Neural progenitor cell (in vitro differentiated cells): Measurements from ENCODE around the gene SIPA1L3. TPM values are rescaled to one million over a fixed set of nuclear protein-coding genes. Genes with fewer than 3 reads are reported as not detected.

Experiments used
- DNase-seq: peaks from one replicate; pipeline ENCODE4 v3.0.0-alpha.2; 2016; ENCODE audit warnings: low spot score
- H2AFZ ChIP-seq: fragments of 200-600 bp; sonication (generic); replicated peaks from 2 replicates; pipeline ENCODE4 v1.6.1; 2016; ENCODE audit warnings: antibody characterized with exemption
- H3F3A ChIP-seq: fragments of 200-600 bp; sonication (generic); 2 replicates; pipeline ENCODE4 v1.6.1; 2016; ENCODE audit warnings: antibody characterized with exemption, low read depth
- H3K27ac ChIP-seq: fragments of 200-600 bp; sonication (generic); 2 replicates; pipeline ENCODE4 v1.5.1; 2016; ENCODE audit warnings: mild to moderate bottlenecking
- H3K27me3 ChIP-seq: fragments of 200-600 bp; sonication (generic); 2 replicates; pipeline ENCODE4 v1.6.1; 2016; ENCODE audit warnings: mild to moderate bottlenecking, moderate library complexity
- H3K36me3 ChIP-seq: fragments of 200-600 bp; sonication (generic); 2 replicates; pipeline ENCODE4 v1.5.1; 2016
- H3K4me1 ChIP-seq: fragments of 200-600 bp; sonication (generic); 2 replicates; pipeline ENCODE4 v1.6.1; 2016; ENCODE audit warnings: mixed run types
- H3K4me2 ChIP-seq: fragments of 200-600 bp; sonication (generic); 2 replicates; pipeline ENCODE4 v1.6.1; 2016
- H3K4me3 ChIP-seq: fragments of 200-600 bp; sonication (generic); 2 replicates; pipeline ENCODE4 v1.5.1; 2016
- H3K79me2 ChIP-seq: fragments of 200-600 bp; sonication (generic); 2 replicates; pipeline ENCODE4 v1.6.1; 2016; ENCODE audit warnings: low read depth
- H3K9ac ChIP-seq: fragments of 200-600 bp; sonication (generic); 2 replicates; pipeline ENCODE4 v1.6.1; 2016
- H3K9me3 ChIP-seq: fragments of 200-600 bp; sonication (generic); 2 replicates; pipeline ENCODE4 v1.5.1; 2016; ENCODE audit warnings: low read depth
- H4K20me1 ChIP-seq: fragments of 200-600 bp; sonication (generic); 2 replicates; pipeline ENCODE4 v1.6.1; 2016; ENCODE audit warnings: low read depth
- H3K27ac Mint-ChIP-seq: 3 replicates; pipeline ENCODE4 v1.8.0; 2021; ENCODE audit warnings: mixed read lengths
- H3K27me3 Mint-ChIP-seq: 2 replicates; pipeline ENCODE4 v1.8.0; 2022; ENCODE audit warnings: low read depth, mild to moderate bottlenecking, inconsistent platforms, moderate library complexity, mixed read lengths; ENCODE audit not compliant: insufficient read depth
- H3K36me3 Mint-ChIP-seq: 3 replicates; pipeline ENCODE4 v1.8.0; 2021; ENCODE audit warnings: mixed read lengths
- H3K4me1 Mint-ChIP-seq: 3 replicates; pipeline ENCODE4 v1.8.0; 2021; ENCODE audit warnings: mixed read lengths
- H3K4me3 Mint-ChIP-seq: 3 replicates; pipeline ENCODE4 v1.8.0; 2021; ENCODE audit warnings: mild to moderate bottlenecking, moderate library complexity, mixed read lengths
- H3K9me3 Mint-ChIP-seq: 3 replicates; pipeline ENCODE4 v1.8.0; 2020; ENCODE audit warnings: mixed read lengths
- CTCF ChIP-seq: fragments of 200-600 bp; sonication (generic); IDR thresholded peaks from 2 replicates; pipeline ENCODE4 v1.5.1; 2017; ENCODE audit warnings: antibody characterized with exemption, mild to moderate bottlenecking
- EZH2 ChIP-seq: fragments of 200-600 bp; sonication (generic); IDR thresholded peaks from 2 replicates; pipeline ENCODE4 v1.6.1; 2017; ENCODE audit warnings: antibody characterized with exemption, mild to moderate bottlenecking, moderate library complexity
- EZH2phosphoT487 ChIP-seq: fragments of 200-600 bp; sonication (generic); IDR thresholded peaks from 2 replicates; pipeline ENCODE4 v1.6.1; 2017; ENCODE audit warnings: antibody characterized with exemption
- total RNA-seq: library from RNA; depleted of rRNA; stranded (reverse); fragments of >200 nt; gene quantifications from 2 replicates; pipeline ENCODE4 v1.2.3, GENCODE V29; 2015; ENCODE audit warnings: low replicate concordance

SIPA1L3 gene
- total RNA-seq, 1 donor from 2014 or later = 19.2 TPM

GRCh38 chr19:37983153-37983552 is 76.1 kb downstream of the SIPA1L3 start:
- peaks cover 71% of the 10 kb centered on the region for H3K79me2 ChIP-seq
- H3K4me2 ChIP-seq = no peak overlapping the region
- H3K36me3 ChIP-seq = no peaks in the 10 kb centered on the region
- peaks cover 33% of the 10 kb centered on the region for H3F3A ChIP-seq
- TF ChIP-seq CTCF (no peak), EZH2 (no peak), EZH2phosphoT487 (no peak)
- Mint-ChIP-seq H3K36me3 (no peaks in the 10 kb centered on the region), H3K4me3 (no peak overlapping the region), H3K27me3 (no peaks in the 10 kb centered on the region), H3K27ac (no peak overlapping the region), H3K9me3 (no peaks in the 10 kb centered on the region), H3K4me1 (peaks cover 35% of the 10 kb centered on the region)
- H4K20me1 ChIP-seq = peaks cover 3% of the 10 kb centered on the region
- no peak overlapping the region for H3K4me3 ChIP-seq
- H3K9ac ChIP-seq = no peak overlapping the region
- DNase-seq = no peak
- H3K4me1 ChIP-seq = peaks cover 51% of the 10 kb centered on the region
- H3K27ac ChIP-seq = no peak overlapping the region
- H2AFZ ChIP-seq = no peak overlapping the region
- no peaks in the 10 kb centered on the region for H3K27me3 ChIP-seq
- H3K9me3 ChIP-seq = no peaks in the 10 kb centered on the region

GRCh38 chr19:37983916-37984315 is 76.9 kb downstream of the SIPA1L3 start:
- Histone ChIP-seq H3K9ac (no peak overlapping the region), H3K79me2 (peaks cover 70% of the 10 kb centered on the region), H3K4me1 (peaks cover 50% of the 10 kb centered on the region), H2AFZ (no peak overlapping the region), H3K4me3 (no peak overlapping the region), H3K27ac (no peak overlapping the region), H3K9me3 (no peaks in the 10 kb centered on the region), H3K4me2 (no peak overlapping the region), H4K20me1 (peaks cover 6% of the 10 kb centered on the region), H3K27me3 (no peaks in the 10 kb centered on the region), H3F3A (peaks cover 38% of the 10 kb centered on the region), H3K36me3 (no peaks in the 10 kb centered on the region)
- Mint-ChIP-seq H3K27me3 (no peaks in the 10 kb centered on the region), H3K36me3 (no peaks in the 10 kb centered on the region), H3K9me3 (no peaks in the 10 kb centered on the region), H3K4me3 (no peak overlapping the region), H3K27ac (no peak overlapping the region), H3K4me1 (peaks cover 34% of the 10 kb centered on the region)
- TF ChIP-seq EZH2phosphoT487 = no peak
- no peak for TF ChIP-seq EZH2
- no peak for TF ChIP-seq CTCF
- no peak for DNase-seq

DNA sequence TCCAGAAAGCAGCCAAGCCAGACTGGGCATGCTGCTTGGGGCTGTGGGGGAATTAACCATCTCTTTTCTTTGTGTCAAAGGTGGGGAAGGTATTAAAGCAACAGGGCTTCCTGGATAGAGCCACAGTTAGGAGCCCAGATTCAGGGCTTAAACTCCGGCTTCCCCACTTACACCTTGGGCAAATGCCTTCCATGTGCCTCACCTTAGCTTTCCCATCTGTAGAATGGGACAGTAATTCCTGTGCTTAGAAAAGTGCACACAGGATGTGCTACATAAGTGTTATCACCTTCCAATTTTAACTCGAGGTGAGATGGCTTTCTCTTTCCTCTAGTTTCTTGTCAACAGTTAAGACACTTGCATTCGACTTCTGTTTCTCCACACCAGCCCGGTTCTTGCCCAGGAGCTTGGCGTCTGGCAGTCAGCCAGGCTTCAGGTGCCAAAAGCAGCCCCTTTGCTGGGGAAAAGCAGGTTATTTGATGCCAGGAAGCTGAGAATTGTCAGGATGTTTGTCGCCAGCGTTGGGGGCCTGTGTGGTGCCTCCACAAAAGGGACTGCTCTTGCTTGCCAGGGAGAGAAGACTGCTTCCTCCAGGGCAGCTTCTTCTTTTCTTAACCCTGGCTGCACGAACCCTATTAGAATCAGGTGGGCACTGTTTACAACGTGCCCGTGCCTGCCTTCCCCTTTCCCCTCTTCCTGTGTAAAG is 79.2 kb downstream of the SIPA1L3 start:
- H3K27me3 Mint-ChIP-seq = no peaks in the 10 kb centered on the region
- Histone ChIP-seq H3K9ac (no peak overlapping the region), H3K4me2 (peak overlapping the region; percentile 6), H2AFZ (no peak overlapping the region), H3K4me1 (peaks cover 51% of the 10 kb centered on the region), H3K4me3 (no peak overlapping the region), H3F3A (peaks cover 51% of the 10 kb centered on the region), H3K36me3 (no peaks in the 10 kb centered on the region), H3K27me3 (no peaks in the 10 kb centered on the region), H4K20me1 (peaks cover 28% of the 10 kb centered on the region), H3K9me3 (no peaks in the 10 kb centered on the region), H3K79me2 (peaks cover 85% of the 10 kb centered on the region), H3K27ac (peak overlapping the region; percentile 80)
- no peak for DNase-seq
- H3K4me3 Mint-ChIP-seq = no peak overlapping the region
- no peak overlapping the region for H3K27ac Mint-ChIP-seq
- TF ChIP-seq EZH2 (no peak), EZH2phosphoT487 (no peak), CTCF (no peak)
- H3K4me1 Mint-ChIP-seq = peaks cover 35% of the 10 kb centered on the region
- no peaks in the 10 kb centered on the region for H3K36me3 Mint-ChIP-seq
- no peaks in the 10 kb centered on the region for H3K9me3 Mint-ChIP-seq
